Peyer's patch (tissue), 4 donors: ENCODE data around the gene ZNF174.

Experiments
- CTCF ChIP-seq, 6 experiments: fragments of 450-650 bp in 4 of 6; fragments of 200-600 bp in 2 of 6; sonication (generic) in 1 of 6; IDR thresholded peaks; one replicate each; pipeline ENCODE4 v1.5.1; 2017 to 2019; ENCODE audit warnings: antibody characterized with exemption in 6 of 6, mild to moderate bottlenecking in 3 of 6, moderate library complexity in 1 of 6
- POLR2A ChIP-seq, 2 donors: fragments of 450-650 bp; IDR thresholded peaks; one replicate each; pipeline ENCODE4 v1.5.1; 2017; ENCODE audit warnings: antibody characterized with exemption in 2 of 2, mild to moderate bottlenecking in 2 of 2, moderate library complexity in 2 of 2

DNA sequence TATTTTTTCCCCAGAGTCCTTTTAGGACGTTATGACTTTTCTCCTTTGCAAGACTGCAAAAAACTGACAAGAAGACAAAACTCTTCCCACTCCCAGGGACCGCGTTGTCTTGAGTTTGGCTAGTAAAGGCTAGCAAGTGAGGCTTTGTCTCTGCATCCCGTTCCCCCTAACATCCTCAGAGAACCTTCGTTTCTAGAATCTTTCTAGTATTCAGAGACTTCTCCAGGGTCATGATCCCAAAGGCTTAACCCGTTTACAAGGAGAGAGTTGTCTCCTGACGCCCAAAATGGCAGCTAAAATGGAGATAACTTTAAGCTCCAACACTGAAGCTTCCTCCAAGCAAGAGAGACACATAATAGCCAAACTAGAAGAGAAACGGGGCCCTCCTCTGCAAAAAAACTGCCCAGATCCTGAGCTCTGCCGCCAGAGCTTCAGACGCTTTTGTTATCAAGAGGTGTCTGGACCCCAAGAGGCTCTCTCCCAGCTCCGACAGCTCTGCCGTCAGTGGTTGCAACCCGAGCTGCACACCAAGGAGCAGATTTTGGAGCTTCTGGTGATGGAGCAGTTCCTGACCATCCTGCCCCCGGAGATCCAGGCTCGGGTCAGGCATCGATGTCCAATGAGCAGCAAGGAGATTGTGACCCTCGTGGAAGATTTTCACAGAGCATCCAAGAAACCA, 843 bp downstream of the ZNF174 start:
- TF ChIP-seq CTCF (IDR thresholded peaks at IDR 0.05): no peak
- TF ChIP-seq POLR2A (IDR thresholded peaks at IDR 0.05): no peak
